Head of caudate nucleus (tissue), 42 donors: ENCODE results near the gene EMC10.
"Not testable (repeated sequence)": the region's sequence is repeated elsewhere in the genome, so short reads cannot be mapped to it uniquely, and the experiment has no call there.

ENCODE experiments used
- DNase-seq, 42 donors: peaks; one replicate each; pipeline versions ENCODE4 v3.0.0 to v3.0.0-alpha.2; 2020 to 2021; ENCODE audit warnings: mixed read lengths in 7 of 42
- intact Hi-C: fragments of 100-400 bp; cut with DNase I; formaldehyde crosslinking; loops from one replicate; pipeline ENCODE4 v1.15.0; 2022

EMC10 gene

DNA sequence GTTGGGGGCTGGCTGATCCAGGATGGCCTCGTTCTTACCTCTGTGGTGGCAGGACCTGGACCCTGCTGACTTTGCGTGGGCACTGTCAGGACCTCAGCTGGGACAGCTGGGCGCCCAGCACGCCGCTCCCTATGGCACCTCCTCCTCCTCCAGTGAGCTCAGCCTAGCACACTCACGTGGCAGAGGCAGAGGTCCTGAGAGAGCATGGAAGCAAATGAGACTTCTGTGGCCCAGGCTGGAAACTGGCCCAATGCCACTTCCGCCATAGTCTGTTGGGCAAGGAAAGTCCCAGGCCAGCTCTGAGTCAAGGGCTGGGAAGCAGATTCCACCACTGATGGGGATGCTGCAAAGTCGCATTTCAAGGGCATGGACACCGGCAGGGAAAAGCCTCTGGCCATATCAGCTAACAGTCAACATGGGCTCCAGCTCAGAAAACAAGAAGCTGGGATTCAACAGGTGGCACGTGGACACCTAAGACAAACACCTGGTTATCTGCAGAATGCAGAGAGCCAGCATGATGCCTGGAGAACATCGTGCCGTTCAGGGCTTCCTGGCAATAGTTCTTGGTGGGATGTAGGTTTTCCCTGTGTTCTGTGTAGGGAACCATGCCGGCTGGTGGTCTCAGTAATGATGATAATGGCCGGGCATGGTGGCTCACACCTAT, 26.9 kb upstream of the EMC10 start:
- intact Hi-C loops = no loop called here
- no peak for DNase-seq

GRCh38 chr19:50450369-50451222, 25.7 kb upstream of the EMC10 start:
- DNase-seq = no peak
- intact Hi-C loops = no loop called here

DNA sequence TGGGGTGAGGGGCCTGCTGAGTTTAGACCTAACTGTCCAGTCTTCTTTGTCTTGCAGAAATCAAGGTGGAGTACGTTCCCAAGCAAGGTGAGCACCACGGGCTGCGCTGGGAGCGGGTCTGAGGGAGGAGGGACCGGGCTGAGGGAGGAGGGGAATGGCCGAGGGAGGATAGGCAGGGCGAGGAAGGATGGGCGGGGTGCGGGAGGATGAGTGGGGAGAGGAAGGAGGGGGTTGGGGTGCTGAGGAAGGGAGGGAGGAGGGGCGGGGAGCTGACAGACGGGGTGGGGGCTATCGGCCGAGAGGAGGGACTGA, 25.1 kb upstream of the EMC10 start:
- intact Hi-C loops = no loop called here
- DNase-seq = no peak

- intact Hi-C loops = no loop called here
- DNase-seq = no peak
Observed at GRCh38 chr19:50453243-50453642, 23.1 kb upstream of the EMC10 start.

DNA sequence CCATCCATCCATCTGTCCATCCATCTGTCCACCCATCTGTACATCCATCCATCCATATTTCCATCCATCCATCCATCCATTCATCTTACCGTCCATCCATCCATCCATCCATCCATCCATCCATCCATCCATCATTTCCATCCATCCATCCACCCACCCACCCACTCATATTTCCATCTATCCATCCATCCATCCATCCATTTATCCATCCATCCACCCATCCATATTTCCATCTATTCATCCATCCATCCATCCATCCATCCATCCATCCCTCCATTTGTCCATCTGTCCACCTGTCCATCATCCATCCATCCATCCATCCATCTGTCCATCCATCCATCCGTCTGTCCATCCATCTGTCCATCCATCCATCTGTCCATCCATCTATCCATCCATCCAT, 20.3 kb upstream of the EMC10 start:
- no peak for DNase-seq
- intact Hi-C loops = no loop called here

DNA sequence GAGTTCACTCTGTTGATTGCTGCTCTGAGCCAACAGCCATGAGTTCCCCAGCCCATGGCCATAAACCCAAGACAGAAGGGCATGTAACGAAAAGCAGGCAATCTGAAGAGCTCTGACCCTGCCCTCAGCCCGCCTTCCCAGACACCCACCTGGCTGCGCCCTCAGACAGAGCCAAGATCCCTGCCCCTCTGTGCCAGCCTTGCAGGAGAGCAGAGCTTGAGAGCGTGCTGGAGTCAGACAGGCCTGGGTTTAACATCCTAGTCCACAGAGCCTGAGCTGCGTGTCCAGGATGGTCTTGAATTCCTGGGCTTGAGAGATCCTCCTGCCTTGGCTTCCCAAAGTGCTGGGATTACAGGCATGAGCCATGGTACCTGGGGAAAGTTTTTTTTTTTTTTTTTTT, 19.0 kb upstream of the EMC10 start:
- no peak for DNase-seq
- intact Hi-C loops = no loop called here

- intact Hi-C loops = no loop called here
- no peak for DNase-seq
Observed at GRCh38 chr19:50458396-50459066, 17.8 kb upstream of the EMC10 start.

- intact Hi-C loops = no loop called here
- no peak for DNase-seq
Observed at GRCh38 chr19:50459067-50459456, 17.2 kb upstream of the EMC10 start.

- DNase-seq = no peak
- intact Hi-C loops = no loop called here
Observed at GRCh38 chr19:50459638-50460037, 16.7 kb upstream of the EMC10 start.

DNA sequence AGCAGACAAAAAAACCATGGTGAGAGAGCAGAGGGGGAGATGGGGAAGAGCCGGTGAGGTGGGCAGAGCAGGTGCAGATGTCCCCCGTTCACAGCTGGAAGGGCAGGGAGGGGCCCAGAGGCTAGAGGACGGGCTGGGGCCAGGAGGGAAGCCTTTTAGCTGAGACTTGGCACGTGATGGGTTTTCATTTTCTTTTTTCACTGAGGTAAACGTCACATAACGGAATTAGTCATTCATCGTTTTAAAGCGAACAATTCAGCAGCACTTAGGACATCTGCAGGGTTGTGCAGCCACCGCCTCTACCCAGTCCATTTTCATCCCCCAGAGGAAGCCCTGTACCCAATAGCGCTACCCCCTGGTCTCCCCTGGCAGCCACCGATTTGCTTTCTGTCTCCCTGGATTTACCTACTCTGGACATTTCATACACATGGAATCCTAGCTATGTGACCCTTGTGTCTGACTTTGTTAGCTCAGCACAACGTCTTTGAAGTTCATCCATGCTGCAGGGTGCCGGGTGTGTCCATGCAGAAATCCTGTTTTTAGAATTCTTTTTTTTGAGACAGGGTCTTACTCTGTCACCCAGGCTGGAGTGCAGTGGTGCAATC, 16.0 kb upstream of the EMC10 start:
- DNase-seq = no peak
- intact Hi-C loops = no loop called here

DNA sequence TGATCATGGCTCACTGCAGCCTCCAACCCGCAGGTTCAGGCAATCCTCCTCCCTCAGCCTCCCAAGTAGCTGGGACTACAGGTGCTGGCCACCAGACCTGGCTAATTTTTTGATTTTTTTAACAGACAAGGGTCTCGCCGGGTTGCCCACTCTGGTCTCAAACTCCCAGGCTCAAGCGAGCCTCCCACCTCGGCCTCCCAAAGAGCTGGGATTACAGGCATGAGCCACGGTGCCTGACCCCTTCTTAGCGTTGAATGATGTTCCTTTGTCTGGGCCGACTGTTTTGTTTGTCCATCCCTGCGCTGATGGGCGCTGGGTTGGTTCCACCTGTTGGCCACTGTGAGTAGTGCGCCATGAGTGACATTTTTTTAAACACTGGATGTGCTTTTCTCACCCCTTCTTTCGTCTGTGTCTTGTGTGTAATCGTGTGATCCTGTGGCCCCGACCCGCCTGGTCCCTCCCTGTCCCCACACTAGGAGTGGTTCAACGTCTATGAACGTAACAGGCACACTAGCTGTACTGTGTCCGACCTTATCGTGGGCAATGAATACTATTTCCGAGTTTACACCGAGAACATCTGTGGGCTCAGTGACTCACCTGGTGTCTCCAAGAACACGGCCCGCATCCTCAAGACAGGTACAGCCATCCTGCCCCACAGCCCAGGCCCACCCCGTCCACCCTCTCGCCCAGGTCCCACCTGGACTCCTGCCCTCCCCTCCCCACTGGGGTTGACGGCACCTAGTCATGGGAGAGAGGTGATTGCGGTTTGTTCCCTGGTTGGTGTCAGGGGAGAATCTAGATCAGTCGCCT, 15.0 kb upstream of the EMC10 start:
- intact Hi-C loops = no loop called here
- peak in 41 of 42 donors; percentile 26 to 83 (median 60) for DNase-seq

GRCh38 chr19:50462970-50463369, 13.3 kb upstream of the EMC10 start:
- DNase-seq = no peak
- intact Hi-C loops = no loop called here

DNA sequence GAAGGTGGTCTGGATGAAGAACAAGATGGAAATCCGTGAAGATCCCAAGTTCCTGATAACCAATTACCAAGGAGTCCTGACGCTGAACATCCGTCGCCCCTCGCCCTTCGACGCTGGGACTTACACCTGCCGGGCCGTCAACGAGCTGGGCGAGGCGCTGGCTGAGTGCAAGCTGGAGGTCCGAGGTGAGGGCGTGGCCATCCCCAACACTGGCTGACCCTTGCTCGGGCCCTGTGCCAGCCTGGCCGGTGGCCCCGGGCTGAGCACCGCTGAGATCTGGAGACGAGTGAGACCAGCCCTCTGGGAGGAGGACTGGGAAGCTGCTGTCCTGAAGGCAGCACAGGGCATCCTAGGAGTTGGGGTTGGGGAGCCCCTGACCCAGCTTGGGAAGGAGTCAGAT, 12.0 kb upstream of the EMC10 start:
- DNase-seq = no peak
- intact Hi-C loops = no loop called here

DNA sequence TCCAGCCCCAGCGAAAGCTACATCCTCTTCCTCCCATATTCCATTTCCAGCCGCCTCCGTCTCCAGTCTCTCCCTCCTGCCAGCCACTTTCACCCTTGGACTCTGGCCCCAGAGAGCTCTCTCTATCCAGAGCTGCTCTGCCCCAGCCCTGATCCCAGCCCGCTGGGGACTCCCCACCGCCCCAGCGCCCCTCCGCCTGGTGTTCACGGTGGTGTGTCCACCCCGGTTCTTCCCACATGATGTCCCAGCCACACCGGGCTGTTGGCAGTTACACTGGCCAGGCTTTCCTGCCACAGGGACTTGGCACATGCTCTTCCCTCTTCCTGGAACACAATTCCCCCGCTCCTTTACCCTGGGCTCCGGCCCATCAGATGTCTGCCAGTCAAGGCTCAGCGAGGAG, 11.3 kb upstream of the EMC10 start:
- intact Hi-C loops = no loop called here
- no peak for DNase-seq

GRCh38 chr19:50465986-50466705, 10.2 kb upstream of the EMC10 start:
- DNase-seq = peak in 1 of 42 donors; percentile 59
- intact Hi-C loops = no loop called here

DNA sequence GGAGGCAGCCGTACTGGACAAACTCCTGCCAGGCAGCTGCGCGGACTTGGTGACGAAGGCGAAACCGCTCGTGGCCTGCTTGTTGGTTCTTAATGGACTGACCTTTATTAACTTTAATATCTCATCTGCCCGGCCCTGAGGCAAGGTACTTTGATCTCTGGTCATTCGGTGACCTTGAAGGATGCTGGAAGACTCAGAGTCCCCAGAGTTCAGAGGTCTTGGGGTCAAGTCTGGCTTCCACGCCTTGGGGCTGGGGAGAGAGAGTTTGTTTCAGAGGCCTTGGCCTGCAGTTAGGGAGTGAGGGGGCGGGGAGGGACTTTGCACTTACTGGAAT, 9.6 kb upstream of the EMC10 start:
- no peak for DNase-seq
- intact Hi-C loops = no loop called here

GRCh38 chr19:50467566-50467965, 8.7 kb upstream of the EMC10 start:
- intact Hi-C loops = no loop called here
- no peak for DNase-seq

DNA sequence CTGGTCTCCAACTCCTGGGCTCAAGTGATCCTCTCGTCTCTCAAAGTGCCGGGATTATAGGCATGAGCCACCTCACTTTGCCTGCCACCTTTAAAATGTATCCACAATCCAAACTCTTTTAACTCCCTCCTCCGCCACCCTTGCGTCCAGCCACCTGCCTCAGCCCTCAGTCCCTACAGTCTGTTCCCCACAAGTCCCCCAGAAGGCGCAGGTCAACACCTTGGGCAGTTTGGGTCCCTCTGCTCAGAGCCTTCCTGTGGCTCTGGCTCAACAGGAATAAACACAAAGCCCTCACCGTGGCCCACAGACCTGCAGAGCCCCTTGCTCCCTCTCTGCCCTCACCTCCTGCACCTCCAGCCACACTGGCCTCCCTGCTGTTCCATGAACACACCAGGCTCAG, 7.5 kb upstream of the EMC10 start:
- intact Hi-C loops = no loop called here
- DNase-seq = no peak

DNA sequence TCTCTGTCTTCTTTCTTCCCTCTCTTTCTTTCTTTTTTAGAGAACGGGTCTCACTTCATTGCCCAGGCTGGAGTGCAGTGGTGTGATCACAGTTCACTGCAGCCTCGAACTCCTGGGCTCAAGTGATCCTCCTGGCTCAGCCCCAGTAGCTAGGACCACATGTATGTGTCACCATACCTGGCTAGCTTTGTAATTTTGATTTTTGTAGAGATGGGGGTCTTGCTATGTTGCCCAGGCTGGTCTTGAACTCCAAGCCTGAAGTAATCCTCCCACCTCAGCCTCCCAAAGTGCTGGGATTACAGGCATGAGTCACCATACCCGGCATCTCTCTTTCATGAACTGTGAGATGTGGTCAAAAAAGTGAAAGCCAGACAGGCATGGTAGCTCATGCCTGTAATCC, 3.0 kb upstream of the EMC10 start:
- DNase-seq, intact Hi-C loops: not testable (repeated sequence)
